ENCODE results near the gene ZNF343.
"Not testable (repeated sequence)": the region's sequence is repeated elsewhere in the genome, so short reads cannot be mapped to it uniquely, and the experiment has no call there.

Gene ZNF343

DNA sequence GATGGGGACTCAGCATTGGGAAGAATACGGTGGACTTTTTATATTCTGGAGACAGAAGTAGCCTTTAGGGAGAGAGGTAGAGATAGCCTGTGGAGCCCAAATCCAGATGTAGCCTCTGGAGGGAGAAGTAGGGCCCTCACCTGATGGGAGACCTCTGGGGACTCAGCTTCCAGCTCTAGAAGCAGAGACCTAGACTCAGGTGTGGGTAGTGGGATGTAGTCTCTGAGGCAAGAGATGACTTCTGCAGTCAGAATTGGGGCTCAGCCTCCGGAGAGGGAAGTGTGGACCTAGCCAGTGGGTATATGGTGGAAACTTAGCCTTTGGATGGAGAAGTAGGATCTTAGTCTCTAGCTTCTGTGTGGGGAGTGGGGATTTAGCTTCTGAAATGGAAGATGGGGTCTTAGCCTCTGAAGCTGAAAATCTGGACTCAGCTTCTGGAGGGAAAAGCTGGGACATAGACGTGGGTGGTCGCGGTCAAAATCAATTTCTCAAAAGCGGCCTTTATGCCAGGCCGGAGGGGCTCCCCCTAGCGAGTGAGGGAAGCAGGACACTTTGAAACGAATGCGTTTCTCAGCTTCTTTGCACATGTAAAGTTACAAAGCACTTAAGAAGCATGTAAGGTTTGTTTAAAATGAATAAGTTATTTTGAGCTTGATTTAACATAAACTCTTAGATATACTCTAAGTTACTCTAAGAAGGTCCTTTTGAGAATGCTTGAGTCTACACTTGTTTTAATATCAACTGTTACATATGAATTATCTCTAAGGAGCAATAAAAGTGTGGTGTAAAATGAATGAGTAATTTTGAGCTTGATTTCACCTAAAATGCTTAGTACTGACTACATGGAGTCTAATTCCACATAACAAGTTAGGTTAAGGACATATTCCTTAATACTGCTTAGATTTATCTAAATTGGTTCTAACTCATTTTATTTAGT is 12.9 kb upstream of the ZNF343 start:
- no peak for DNase-seq (ENCODE audit: low read depth in 1 of 2, low spot score in 1 of 2)

DNA sequence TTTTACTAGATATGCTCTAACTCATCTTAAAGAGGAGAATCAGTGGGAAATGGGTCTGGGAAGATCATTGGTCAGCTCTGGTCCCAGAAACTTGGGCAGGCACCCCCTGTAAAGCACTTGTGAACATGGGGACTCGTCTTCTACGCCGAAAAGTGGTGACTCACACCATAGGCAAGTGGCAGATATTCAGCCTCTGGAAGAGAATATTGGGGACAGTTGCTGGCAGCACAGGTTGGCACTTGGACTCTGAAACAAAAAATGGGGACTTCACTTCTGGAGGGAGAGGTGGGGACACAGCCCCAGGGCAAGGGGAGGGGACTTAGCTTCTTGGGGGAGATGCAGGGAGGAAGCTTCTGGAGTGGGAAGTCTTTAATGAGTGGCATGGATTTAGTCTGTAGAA is 11.9 kb upstream of the ZNF343 start:
- DNase-seq (ENCODE audit: low read depth in 1 of 2, low spot score in 1 of 2): no peak

DNA sequence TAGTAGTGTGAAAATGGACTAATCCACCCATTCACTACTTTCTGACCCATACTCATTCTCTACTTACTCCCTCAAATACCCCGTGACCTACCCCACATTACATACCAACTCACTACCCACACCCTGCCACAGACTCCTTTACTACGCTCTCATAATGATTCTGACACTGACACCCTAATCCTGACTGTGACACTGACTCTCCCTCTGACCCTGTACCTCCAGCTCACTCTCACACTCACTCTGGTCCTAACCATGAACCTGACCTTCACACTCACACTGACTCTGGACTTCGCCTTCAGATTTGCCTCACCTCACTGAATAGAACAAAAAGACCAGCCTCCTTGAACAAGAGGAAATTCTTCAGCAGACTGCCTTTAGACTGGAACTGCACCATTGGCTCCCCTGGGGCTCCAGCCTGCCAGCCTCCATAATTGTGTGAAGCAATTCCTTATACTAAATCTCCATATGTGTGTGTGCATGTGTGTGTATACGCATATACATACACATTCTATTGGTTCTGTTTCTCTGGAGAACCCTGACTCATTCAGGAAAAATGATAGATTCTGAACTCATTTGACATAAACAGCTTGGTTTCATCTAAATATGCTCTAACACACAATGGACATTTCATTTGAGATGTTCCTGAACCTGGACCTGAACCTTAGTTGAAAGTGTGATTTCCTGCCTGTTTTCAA is 10.5 kb upstream of the ZNF343 start:
- DNase-seq (ENCODE audit: low read depth in 1 of 2, low spot score in 1 of 2): no peak

DNA sequence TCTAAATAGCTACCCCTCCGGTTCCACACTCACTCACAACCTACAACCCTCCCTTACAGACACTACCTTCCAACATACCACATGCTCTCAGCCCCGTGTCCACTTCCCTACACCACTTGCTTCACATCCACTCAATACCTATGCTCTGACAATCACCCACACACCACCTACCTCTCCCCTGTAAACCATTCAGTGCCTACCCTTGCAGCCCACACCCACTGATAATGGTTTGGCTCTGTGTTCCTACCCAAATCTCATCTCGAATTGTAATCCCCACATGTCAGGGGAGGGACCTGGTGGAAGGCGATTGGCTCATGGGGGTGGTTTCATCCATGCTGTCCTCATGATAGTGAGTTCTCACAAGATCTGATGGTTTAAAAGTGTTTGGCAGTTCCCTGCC is 9.8 kb upstream of the ZNF343 start:
- DNase-seq (ENCODE audit: low read depth in 1 of 2, low spot score in 1 of 2): no peak

DNA sequence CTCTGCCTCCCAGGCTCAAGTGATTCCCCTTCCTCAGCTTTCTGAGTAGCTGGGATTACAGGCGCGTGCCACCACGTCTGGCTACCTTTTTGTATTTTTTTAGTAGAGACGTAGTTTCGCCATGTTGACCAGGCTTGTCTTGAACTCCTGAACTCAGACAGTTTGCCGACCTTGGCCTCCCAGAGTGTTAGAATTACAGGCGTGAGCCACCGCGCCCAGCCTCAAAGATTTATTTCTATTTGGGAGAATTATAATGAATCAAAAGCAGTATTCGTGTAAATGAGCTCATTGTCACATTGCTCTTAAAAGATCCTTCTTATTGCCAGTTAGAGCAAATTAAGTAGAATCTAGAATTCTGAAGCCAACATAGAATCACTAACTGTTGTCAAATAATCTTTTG is 9.4 kb upstream of the ZNF343 start:
- no peak for DNase-seq (ENCODE audit: low read depth in 1 of 2, low spot score in 1 of 2)

DNA sequence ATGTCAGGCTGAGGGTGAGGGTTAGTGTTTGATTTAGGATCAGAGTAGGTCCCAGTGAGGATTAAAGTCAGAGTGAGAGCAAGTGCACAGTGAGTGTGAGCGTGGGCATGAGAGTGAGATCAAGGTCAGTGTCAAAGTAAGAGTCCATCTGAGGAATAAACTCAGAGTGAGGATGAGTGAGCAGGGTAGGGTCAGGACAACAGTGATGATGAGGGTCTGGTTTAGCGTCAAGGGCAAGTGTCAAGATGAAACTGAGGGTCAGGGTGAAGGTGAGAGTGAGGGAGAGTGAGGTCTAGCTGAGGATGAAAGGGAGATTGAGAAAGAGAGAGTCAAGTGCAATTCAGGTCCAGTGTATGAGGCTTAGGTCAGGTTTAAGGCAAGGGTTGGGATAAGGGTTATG is 7.7 kb upstream of the ZNF343 start:
- DNase-seq (ENCODE audit: low read depth in 1 of 2, low spot score in 1 of 2): no peak

DNA sequence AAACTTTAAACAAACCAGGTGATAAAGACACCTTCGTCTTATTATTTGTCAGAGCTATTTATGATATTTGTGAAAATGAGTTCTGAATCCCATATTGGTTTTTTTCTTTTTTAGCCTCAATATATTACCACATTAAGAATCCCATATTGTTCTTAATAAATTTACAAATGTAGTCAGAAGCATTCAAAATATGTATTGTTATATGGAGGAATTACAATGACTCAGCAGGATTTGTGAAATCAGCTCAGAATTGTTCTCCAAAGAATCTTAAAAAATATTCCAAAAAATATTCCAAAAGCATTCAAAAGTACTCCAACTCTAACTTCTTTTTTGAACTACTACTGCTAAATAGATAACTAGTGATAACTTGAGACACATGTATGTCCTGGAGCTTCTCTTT is 6.5 kb upstream of the ZNF343 start:
- DNase-seq (ENCODE audit: low read depth in 1 of 2, low spot score in 1 of 2): no peak

DNA sequence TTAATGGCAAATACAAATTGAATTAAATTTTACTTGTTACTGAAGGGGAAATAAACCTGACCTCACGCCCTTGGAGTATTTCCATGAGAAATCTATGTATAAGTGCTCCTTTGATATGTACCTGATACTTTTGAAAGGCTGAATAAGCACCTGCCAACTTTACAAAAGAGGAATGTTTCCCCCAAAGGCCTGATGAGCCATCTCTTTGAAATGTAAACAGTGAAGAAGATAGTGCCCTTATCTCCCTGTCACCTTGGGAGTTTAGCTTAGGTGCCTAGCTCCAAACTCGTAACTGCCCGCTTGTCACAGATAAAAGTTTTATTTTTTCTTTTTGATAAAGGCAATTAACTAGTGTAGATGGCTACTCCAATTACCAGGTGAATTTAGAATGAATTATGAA is 1.1 kb upstream of the ZNF343 start:
- DNase-seq (ENCODE audit: low read depth in 1 of 2, low spot score in 1 of 2): no peak

DNA sequence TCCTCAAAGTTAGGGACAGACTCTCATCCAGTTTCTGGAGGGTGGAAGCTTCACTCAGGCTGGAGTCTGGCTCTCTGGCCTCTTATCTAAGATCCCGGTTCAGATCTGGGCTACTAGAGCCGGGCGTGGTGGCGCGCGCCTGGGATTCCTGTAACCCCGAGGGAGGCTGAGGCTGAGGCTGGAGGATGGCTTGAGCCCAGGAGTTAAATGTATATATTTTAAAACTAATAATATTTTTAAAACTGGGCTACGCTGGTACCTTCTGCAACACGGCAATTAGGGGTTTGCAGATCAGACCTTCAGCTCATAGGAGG is 710 bp upstream of the ZNF343 start:
- DNase-seq (ENCODE audit: low read depth in 1 of 2, low spot score in 1 of 2): no peak

DNA sequence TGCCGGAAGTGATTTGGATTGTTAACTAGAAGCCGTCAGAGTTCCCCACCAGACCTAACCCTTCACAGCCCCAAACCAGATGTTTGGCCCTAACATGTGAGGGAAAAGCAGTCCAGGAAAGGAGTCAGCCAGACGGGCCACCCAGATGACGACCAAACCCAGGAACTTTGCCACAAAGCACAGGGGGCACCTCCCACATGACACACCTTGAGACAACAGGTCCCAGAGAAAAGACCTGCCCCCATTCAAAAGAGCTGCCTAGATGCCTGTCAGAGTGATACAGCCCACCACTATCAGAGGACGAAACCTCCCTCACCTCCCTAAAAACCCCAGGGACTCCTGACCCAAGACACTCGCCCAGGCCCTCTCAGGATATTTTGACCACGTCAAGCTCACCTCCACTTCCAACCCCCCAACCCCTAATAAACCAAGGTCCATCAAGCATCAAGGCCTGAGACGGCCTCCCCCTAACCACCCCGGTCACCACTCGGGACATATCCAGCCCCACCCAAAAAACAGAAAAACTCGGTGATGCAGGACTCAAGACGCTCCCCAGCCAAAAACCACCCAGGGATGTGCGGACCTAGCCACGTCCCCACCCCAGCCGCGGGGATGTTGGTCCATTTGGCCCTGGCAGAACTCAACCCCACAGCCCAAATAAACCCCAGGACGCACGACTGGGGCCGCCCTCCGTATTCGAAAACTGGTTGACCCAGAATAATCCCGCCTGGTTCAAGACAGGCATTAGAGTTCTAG is 662 bp downstream of the ZNF343 start:
- no peak for DNase-seq (ENCODE audit: low read depth in 1 of 2, low spot score in 1 of 2)

DNA sequence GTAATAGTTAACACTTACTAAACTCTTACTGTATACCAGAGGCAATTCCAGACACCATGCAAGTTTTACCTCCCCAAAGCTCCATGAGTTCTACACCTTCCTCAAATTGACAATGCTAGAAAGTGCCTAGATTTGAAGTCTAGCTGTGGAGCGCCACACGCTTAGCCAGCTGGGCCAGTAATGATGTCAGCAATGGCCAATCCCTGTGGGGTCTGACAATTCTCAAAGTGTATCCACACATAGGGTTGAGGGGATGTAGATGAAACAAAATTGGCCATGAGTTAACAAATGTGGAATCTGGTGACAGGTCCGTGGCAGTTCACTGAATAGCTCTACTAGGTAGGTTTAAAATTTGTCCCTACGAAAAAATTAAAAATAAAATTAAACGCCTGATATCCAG is 1.3 kb downstream of the ZNF343 start:
- no peak for DNase-seq (ENCODE audit: low read depth in 1 of 2, low spot score in 1 of 2)

DNA sequence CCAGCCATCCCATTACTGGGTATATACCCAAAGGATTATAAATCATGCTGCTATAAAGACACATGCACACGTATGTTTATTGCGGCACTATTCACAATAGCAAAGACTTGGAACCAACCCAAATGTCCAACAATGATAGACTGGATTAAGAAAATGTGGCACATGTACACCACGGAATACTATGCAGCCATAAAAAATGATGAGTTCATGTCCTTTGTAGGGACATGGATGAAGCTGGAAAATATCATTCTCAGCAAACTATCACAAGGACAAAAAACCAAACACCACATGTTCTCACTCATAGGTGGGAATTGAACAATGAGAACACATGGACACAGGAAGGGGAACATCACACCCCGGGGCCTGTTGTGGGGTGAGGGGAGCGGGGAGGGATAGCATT is 2.3 kb downstream of the ZNF343 start:
- not testable (repeated sequence) for DNase-seq (ENCODE audit: low read depth in 1 of 2, low spot score in 1 of 2)

DNA sequence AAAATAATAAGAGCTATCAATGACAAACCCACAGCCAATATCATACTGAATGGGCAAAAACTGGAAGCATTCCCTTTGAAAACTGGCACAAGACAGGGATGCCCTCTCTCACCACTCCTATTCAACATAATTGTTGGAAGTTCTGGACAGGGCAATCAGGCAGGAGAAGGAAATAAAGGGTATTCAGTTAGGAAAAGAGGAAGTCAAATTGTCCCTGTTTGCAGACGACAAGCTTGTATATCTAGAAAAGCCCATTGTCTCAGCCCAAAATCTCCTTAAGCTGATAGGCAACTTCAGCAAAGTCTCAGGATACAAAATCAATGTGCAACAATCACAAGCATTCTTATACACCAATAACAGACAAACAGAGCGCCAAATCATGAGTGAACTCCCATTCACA is 3.9 kb downstream of the ZNF343 start:
- DNase-seq (ENCODE audit: low read depth in 1 of 2, low spot score in 1 of 2): not testable (repeated sequence)

DNA sequence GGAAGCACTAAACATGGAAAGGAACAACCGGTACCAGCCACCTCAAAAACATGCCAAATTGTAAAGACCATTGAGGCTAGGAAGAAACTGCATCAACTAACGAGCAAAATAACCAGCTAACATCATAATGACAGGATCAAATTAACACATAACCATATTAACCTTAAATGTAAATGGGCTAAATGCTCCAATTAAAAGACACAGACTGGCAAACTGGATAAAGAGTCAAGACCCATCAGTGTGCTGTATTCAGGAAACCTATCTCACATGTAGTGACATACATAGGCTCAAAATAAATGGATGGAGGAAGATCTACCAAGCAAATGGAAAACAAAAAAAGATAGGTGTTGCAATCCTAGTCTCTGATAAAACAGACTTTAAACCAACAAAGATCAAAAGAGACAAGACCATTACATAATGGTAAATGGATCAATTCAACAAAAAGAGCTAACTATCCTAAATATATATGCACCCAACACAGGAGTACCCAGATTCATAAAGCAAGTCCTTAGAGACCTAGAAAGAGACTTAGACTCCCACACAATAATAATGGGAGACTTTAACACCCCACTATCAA is 5.8 kb downstream of the ZNF343 start:
- DNase-seq (ENCODE audit: low read depth in 1 of 2, low spot score in 1 of 2): not testable (repeated sequence)

DNA sequence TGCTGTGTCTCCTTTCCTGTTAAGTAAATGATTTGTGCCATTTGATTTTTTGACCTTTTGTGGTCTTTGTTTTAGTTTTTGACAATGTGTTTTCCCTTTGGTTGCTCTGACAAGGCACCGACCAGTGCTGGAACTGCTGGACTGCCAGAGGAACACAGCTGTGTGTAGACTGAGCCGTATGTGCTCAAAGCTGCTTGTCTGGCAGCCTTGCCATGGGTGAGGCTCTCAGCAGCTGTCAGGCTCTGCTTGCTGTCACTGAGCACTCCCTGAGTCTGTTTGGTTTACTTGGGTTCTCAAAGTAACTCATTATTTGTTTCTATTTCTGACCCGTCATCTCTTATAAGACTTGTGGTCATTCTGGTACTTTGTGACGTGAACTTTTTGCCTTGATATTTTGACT is 23.1 kb downstream of the ZNF343 start:
- no peak for DNase-seq (ENCODE audit: low read depth in 1 of 2, low spot score in 1 of 2)

DNA sequence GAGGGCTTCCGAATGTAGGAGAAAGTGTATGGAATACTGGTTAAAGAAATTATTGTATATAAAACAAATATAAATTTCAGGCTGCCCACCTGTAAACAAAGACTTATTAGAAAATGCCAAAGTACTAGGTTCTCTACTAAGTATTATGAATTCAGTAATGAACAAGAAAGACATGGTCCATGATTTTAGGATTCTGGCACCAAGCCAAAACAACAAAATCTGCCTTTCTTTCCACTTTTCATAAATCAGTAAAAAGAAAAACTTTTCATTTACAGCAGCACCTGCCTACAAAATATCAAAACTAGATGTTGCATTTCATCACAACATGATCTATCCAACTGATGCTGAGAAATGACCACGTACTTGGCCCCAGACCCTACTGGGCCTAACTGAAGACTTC is 23.6 kb downstream of the ZNF343 start:
- no peak for DNase-seq (ENCODE audit: low read depth in 1 of 2, low spot score in 1 of 2)

DNA sequence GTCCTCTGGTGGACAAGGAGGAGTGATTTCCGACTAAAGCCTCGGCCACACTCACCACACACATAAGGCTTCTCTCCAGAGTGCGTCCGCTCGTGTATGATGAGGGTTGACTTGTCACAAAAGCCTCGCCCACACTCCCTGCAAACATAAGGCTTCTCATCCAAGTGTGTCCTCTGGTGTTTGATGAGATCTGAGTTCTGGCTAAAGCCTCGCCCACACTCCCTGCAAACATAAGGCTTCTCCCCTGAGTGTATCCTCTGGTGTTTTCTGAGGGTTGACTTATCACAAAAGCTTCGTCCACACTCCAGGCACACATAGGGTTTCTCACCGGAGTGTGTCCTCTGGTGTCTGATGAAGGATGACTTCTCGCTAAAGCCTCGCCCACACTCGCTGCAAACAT is 25.2 kb downstream of the ZNF343 start:
- no peak for DNase-seq (ENCODE audit: low read depth in 1 of 2, low spot score in 1 of 2)

DNA sequence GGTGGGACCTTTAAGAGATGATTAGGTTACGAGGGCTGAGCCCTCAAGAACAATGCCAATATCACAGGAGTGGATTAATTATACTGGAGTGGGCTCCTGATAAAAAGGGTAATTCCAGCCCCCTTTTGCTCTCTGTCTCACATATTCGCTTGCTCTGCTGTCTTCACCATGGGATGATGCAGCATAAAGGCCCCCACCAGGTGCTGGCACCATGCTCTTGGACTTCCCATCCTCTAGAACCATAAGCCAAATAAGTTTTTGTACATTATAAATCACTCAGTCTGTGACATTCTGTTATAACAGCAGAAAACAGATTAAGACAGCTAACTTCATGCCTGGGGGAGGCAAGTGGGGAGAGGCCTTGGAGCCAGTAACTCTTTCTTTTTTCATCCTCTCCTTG is 28.3 kb downstream of the ZNF343 start:
- no peak for DNase-seq (ENCODE audit: low read depth in 1 of 2, low spot score in 1 of 2)

DNA sequence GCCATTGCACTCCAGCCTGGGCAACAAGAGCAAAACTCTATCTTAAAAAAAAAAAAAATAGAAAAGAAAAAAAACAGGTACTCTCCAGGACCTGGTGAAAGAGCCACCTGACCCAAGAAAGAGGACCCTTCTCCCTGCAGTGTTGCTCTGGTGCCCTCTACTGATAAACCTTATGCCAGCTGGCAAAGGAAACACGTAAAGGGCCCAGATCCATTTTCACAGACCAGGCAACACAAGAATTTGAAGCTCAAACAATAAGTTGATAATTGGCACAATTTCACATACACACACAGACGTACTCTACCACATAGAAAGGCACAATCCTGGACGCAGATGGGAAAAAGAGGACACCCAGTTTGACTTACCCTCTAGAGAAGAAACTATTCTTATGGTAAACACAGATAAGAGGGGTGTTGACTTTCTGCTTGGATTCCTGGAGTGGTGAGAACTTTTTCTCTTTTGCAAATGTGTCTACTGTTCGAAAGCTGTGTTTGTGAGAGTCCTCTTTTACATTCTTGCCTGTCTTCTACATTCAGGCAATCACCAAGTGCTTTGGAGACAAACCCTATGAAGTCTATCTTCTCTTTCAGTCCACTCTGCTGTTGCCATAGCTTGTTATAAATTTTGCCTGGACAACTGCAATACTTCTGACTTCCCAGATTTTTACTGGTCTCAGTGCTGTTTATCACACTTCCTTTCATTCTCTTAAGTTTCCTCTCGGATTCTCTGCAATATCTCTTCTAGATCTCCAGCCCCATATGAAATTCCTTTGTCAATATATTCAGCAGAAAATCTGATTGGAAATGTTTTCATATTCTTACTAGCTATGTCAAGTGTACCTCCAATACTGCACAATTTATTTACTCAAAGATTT is 31.7 kb downstream of the ZNF343 start:
- no peak for DNase-seq (ENCODE audit: low read depth in 1 of 2, low spot score in 1 of 2)

DNA sequence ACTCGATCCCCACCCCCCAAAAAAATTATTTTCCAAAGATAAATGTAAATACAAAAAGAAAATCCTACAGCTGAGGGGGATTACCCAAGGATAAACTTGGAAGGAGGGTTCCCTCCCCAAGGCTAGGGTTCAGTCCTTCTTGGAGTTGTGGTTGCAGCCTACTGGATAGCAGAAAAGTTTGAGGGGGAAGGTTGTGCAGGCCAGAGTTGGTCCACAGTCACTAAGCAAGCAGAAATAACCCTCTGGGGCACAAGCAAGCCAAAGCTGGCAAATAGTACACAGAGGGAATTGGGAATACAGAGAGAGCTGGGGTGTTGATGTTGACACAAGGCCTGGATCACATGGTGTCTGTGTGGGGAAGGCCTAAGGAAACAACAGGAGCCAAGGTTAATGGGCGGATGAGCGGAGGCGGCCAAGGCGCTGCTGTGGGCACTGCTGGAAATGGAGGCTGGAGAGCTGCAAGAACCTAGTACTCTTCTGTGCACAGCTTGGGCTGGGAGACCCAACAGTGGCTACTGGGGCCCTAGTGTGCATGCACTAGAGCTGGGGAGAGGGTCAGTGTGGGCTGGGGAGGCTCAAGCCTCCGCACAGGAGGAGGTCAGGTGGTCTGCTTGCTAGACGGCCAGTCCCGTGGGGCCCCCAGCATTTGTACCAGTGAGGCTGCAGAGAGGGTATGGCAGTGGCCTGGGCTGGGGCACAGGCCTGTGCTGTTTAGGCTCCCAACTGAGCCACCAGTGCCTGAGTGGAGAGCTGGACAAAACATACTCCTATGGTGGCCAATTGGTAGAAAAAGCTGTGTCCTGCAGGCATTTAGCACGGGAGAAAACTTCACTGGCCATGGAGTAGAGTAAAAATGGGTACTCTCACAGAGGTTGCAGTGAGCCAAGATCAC is 32.6 kb downstream of the ZNF343 start:
- DNase-seq (ENCODE audit: low read depth in 1 of 2, low spot score in 1 of 2): no peak

All from activated T-helper 1 cell treated with anti-CD3 and anti-CD28 coated beads, Interleukin-2, amount 50 U/mL, for 16 hours (primary cell).